WTC11 (cell line): Measurements from ENCODE around the gene BPGM. TPM values are rescaled to one million over a fixed set of nuclear protein-coding genes. Genes with fewer than 3 reads are reported as not detected.

Source experiments
- ATAC-seq: fragments of 200-7000 bp; cut with Tn5 transposase; 2 replicates; pipeline ENCODE4 v1.10.0; 2021; ENCODE audit warnings: mild to moderate bottlenecking, moderate library complexity
- CTCF ChIA-PET: fragments of 300-600 bp; sonication (Branson Sonifier 250); formaldehyde crosslinking; loops from one replicate; lab custom pipeline; 2021; ENCODE audit warnings: antibody characterized with exemption; lab: Charles Lee
- POLR2A ChIA-PET: fragments of 350-600 bp; sonication (Branson Sonifier 250); formaldehyde crosslinking; loops from one replicate; lab custom pipeline; 2021; ENCODE audit warnings: antibody characterized with exemption; lab: Charles Lee
- DNase-seq: peaks from one replicate; pipeline ENCODE4 v3.0.0; 2021; ENCODE audit warnings: low spot score
- H3K27ac Mint-ChIP-seq: 2 replicates; pipeline ENCODE4 v1.8.0; 2021; ENCODE audit warnings: mixed read lengths
- H3K27me3 Mint-ChIP-seq: 2 replicates; pipeline ENCODE4 v1.8.0; 2021; ENCODE audit warnings: low read depth, mild to moderate bottlenecking, moderate library complexity, mixed read lengths
- H3K36me3 Mint-ChIP-seq: 2 replicates; pipeline ENCODE4 v1.8.0; 2021; ENCODE audit warnings: mixed read lengths
- H3K4me1 Mint-ChIP-seq: 2 replicates; pipeline ENCODE4 v1.8.0; 2022; ENCODE audit warnings: mixed read lengths
- H3K4me3 Mint-ChIP-seq: 2 replicates; pipeline ENCODE4 v1.8.0; 2021; ENCODE audit warnings: mild to moderate bottlenecking, moderate library complexity, mixed read lengths
- H3K9me3 Mint-ChIP-seq: 2 replicates; pipeline ENCODE4 v1.8.0; 2021; ENCODE audit warnings: mixed read lengths
- CBFB ChIP-seq: sonication (generic); formaldehyde crosslinking; IDR thresholded peaks from 2 replicates; pipeline ENCODE4 v1.8.1; 2022; ENCODE audit warnings: mild to moderate bottlenecking, low read depth, missing genetic modification reagents
- ELF4 ChIP-seq: sonication (generic); formaldehyde crosslinking; IDR thresholded peaks from 2 replicates; pipeline ENCODE4 v1.8.1; 2022; ENCODE audit warnings: low read depth, mild to moderate bottlenecking, moderate library complexity, missing genetic modification reagents
- ETV6 ChIP-seq: sonication (generic); formaldehyde crosslinking; IDR thresholded peaks from 2 replicates; pipeline ENCODE4 v1.8.1; 2022; ENCODE audit warnings: mild to moderate bottlenecking, missing genetic modification reagents
- IRF2 ChIP-seq: sonication (generic); formaldehyde crosslinking; IDR thresholded peaks from 2 replicates; pipeline ENCODE4 v1.8.0; 2022; ENCODE audit warnings: low read depth, missing genetic modification reagents, borderline replicate concordance
- MXD4 ChIP-seq: fragments of 250-450 bp; sonication (Bioruptor Pico); IDR thresholded peaks from 2 replicates; pipeline ENCODE4 v1.8.0; 2021; ENCODE audit warnings: mild to moderate bottlenecking, moderate library complexity, borderline replicate concordance
- SMAD3 ChIP-seq: sonication (generic); formaldehyde crosslinking; IDR thresholded peaks from 2 replicates; pipeline ENCODE4 v1.8.0; 2022; ENCODE audit warnings: missing genetic modification reagents, mild to moderate bottlenecking, borderline replicate concordance
- SP1 ChIP-seq: sonication (generic); formaldehyde crosslinking; conservative IDR thresholded peaks from 2 replicates; pipeline ENCODE4 v1.8.1; 2022; ENCODE audit warnings: missing genetic modification reagents
- TEAD1 ChIP-seq: sonication (generic); formaldehyde crosslinking; IDR thresholded peaks from 2 replicates; pipeline ENCODE4 v1.8.0; 2022; ENCODE audit warnings: mild to moderate bottlenecking, missing genetic modification reagents
- TP53 ChIP-seq: sonication (generic); formaldehyde crosslinking; IDR thresholded peaks from 2 replicates; pipeline ENCODE4 v1.8.1; 2023; ENCODE audit warnings: mild to moderate bottlenecking, missing genetic modification reagents
- ZBTB21 ChIP-seq: sonication (generic); formaldehyde crosslinking; IDR thresholded peaks from 2 replicates; pipeline ENCODE4 v1.8.1; 2023; ENCODE audit warnings: mild to moderate bottlenecking, missing genetic modification reagents, borderline replicate concordance
- ZNF138 ChIP-seq: sonication (generic); formaldehyde crosslinking; conservative IDR thresholded peaks from 2 replicates; pipeline ENCODE4 v1.8.1; 2022; ENCODE audit warnings: mild to moderate bottlenecking, moderate library complexity, missing genetic modification reagents
- ZNF317 ChIP-seq: sonication (generic); formaldehyde crosslinking; IDR thresholded peaks from 2 replicates; pipeline ENCODE4 v1.8.1; 2023; ENCODE audit warnings: low read depth, mild to moderate bottlenecking, moderate library complexity, missing genetic modification reagents, borderline replicate concordance
- ZNF416 ChIP-seq: fragments of 250-450 bp; sonication (Bioruptor Pico); IDR thresholded peaks from 2 replicates; pipeline ENCODE4 v1.9.0; 2021; ENCODE audit warnings: mild to moderate bottlenecking, inconsistent platforms
- ZNF423 ChIP-seq: fragments of 250-450 bp; sonication (Bioruptor Pico); IDR thresholded peaks from 2 replicates; pipeline ENCODE4 v2.1.2; 2022; ENCODE audit warnings: mild to moderate bottlenecking, moderate library complexity
- total RNA-seq: library from RNA; stranded (reverse); gene quantifications from 3 replicates; pipeline ENCODE4 v1.2.3, GENCODE V29; 2021
- TF ChIP-seq, protein P1 (sequence below): sonication (generic); formaldehyde crosslinking; IDR thresholded peaks from 2 replicates; pipeline ENCODE4 v1.8.1; 2022; ENCODE audit warnings: mild to moderate bottlenecking, missing genetic modification reagents, moderate library complexity, borderline replicate concordance
- TF ChIP-seq, protein P2 (sequence below): sonication (generic); formaldehyde crosslinking; IDR thresholded peaks from 2 replicates; pipeline ENCODE4 v1.8.1; 2023; ENCODE audit warnings: mild to moderate bottlenecking, moderate library complexity, missing genetic modification reagents
- TF ChIP-seq, protein P3 (sequence below): sonication (generic); formaldehyde crosslinking; IDR thresholded peaks from 2 replicates; pipeline ENCODE4 v1.8.0; 2022; ENCODE audit warnings: mild to moderate bottlenecking, missing genetic modification reagents
- TF ChIP-seq, protein P4 (sequence below): fragments of 250-450 bp; sonication (Bioruptor Pico); IDR thresholded peaks from 2 replicates; pipeline ENCODE4 v1.9.0; 2021; ENCODE audit warnings: mild to moderate bottlenecking
- TF ChIP-seq, protein P5 (sequence below): fragments of 200-600 bp; IDR thresholded peaks from 2 replicates; pipeline ENCODE4 v1.8.0; 2022; ENCODE audit warnings: antibody characterized with exemption
- TF ChIP-seq, protein P6 (sequence below): sonication (generic); formaldehyde crosslinking; IDR thresholded peaks from 2 replicates; pipeline ENCODE4 v1.8.1; 2022; ENCODE audit warnings: mild to moderate bottlenecking, moderate library complexity, missing genetic modification reagents
- TF ChIP-seq, protein P7 (sequence below): sonication (generic); formaldehyde crosslinking; IDR thresholded peaks from 2 replicates; pipeline ENCODE4 v1.8.0; 2022; ENCODE audit warnings: mild to moderate bottlenecking, missing genetic modification reagents

Gene BPGM
- total RNA-seq, 1 experiment from 2014 or later = 14.6 TPM

DNA sequence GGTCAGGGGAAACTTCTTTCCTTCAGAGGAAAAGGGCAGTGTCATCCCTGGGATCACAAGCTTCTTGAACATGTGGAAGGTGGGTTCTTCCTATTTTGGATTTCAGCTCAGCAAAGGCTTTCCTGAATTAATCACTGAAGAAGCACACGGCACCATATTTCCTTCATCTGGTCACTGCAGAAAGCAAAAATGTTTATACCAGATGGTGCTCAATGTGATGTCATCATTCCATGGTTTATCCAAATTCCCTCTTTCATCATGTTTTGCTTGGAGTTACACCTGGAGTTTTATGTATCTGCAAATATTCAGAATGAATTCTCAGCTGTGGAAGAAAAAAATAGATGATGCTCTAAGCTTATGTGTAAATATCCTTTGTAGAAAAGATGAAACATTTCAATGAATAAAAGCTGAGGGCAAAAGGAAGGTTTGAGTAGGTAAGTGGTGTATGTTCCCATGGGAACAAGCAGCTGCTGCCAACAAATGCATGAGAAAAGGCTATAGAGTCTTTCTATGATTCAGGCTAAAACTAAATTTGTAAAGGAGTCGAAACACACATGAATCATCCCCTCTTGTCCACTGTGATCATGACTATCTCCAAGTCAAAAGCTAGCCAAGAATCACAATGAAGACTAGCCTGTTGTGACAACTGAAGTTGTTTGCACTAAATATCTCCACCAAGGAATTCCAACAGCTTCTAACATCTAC is 26.9 kb upstream of the BPGM start:
- no peaks in the 10 kb centered on the region for H3K9me3 Mint-ChIP-seq
- no peaks in the 10 kb centered on the region for H3K36me3 Mint-ChIP-seq
- no peak overlapping the region for H3K4me3 Mint-ChIP-seq
- DNase-seq (no peak), ATAC-seq (no peak)
- CTCF ChIA-PET = interaction anchor here (1.0 kb wide), 1 partner anchor 188 kb away, joined by 3 read pairs; no protein-coding TSS in a partner anchor
- POLR2A ChIA-PET = no interaction called here
- H3K27ac Mint-ChIP-seq = no peak overlapping the region
- TF ChIP-seq, protein P1, sequence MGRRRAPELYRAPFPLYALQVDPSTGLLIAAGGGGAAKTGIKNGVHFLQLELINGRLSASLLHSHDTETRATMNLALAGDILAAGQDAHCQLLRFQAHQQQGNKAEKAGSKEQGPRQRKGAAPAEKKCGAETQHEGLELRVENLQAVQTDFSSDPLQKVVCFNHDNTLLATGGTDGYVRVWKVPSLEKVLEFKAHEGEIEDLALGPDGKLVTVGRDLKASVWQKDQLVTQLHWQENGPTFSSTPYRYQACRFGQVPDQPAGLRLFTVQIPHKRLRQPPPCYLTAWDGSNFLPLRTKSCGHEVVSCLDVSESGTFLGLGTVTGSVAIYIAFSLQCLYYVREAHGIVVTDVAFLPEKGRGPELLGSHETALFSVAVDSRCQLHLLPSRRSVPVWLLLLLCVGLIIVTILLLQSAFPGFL = no peak
- TF ChIP-seq TEAD1 (CRISPR knock-in tag) (no peak), ZNF317 (no peak), ELF4 (CRISPR knock-in tag) (no peak), TP53 (CRISPR knock-in tag) (no peak)
- TF ChIP-seq, protein P2, sequence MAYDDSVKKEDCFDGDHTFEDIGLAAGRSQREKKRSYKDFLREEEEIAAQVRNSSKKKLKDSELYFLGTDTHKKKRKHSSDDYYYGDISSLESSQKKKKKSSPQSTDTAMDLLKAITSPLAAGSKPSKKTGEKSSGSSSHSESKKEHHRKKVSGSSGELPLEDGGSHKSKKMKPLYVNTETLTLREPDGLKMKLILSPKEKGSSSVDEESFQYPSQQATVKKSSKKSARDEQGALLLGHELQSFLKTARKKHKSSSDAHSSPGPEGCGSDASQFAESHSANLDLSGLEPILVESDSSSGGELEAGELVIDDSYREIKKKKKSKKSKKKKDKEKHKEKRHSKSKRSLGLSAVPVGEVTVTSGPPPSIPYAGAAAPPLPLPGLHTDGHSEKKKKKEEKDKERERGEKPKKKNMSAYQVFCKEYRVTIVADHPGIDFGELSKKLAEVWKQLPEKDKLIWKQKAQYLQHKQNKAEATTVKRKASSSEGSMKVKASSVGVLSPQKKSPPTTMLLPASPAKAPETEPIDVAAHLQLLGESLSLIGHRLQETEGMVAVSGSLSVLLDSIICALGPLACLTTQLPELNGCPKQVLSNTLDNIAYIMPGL (CRISPR knock-in tag) = no peak
- TF ChIP-seq, protein P3, sequence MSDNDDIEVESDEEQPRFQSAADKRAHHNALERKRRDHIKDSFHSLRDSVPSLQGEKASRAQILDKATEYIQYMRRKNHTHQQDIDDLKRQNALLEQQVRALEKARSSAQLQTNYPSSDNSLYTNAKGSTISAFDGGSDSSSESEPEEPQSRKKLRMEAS = no peak
- peaks cover 7% of the 10 kb centered on the region for H3K27me3 Mint-ChIP-seq
- H3K4me1 Mint-ChIP-seq = peaks cover 6% of the 10 kb centered on the region; the same call in 1 of the 2 replicates

DNA sequence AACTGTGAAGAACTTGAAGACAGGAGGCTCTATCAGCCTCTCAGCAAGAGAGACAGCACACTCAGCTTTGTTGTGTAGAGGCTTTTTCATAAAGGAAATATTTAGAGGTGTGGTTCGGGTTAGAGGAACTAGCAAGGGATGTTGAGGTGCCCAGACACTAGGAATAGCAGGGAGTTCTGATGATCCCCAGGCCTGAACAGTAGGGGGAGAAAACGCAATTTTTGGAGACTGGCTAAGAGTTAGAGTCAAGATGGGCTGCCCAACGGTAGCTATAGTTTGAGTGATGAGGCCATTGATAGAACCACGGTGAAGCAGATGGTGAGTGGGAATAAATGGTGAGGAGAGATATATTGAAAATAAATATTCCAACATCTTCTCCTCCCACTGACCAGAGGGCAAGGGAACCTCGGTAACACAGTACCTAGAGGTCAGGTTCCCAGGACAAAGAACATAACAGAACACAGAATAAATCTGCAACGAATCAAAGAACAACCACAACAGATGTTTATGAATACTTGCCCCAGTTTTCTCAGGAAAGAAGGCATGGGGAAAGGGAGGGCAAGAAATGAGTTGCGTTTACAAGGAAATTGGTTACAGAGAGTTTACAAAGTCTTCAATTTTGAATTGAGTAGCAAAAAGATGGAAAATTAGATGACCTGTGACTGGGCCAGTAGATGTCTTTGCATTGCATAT is 24.2 kb upstream of the BPGM start:
- H3K4me3 Mint-ChIP-seq = no peak overlapping the region
- ATAC-seq = peak; percentile 61
- ChIA-PET POLR2A (no interaction called here), CTCF (interaction anchor here (4.4 kb wide), 1 partner anchor 11 kb away, joined by 17 read pairs; no protein-coding TSS in a partner anchor)
- DNase-seq = no peak
- H3K36me3 Mint-ChIP-seq = no peaks in the 10 kb centered on the region
- H3K9me3 Mint-ChIP-seq = no peaks in the 10 kb centered on the region
- TF ChIP-seq ETV6 (CRISPR knock-in tag) (no peak), ZNF138 (no peak), MXD4 (CRISPR knock-in tag) (no peak)
- TF ChIP-seq, protein P4, sequence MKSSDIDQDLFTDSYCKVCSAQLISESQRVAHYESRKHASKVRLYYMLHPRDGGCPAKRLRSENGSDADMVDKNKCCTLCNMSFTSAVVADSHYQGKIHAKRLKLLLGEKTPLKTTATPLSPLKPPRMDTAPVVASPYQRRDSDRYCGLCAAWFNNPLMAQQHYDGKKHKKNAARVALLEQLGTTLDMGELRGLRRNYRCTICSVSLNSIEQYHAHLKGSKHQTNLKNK (CRISPR knock-in tag) = no peak
- H3K27me3 Mint-ChIP-seq = peaks cover 2% of the 10 kb centered on the region
- H3K27ac Mint-ChIP-seq = no peak overlapping the region
- peaks cover 6% of the 10 kb centered on the region; the same call in 1 of the 2 replicates for H3K4me1 Mint-ChIP-seq

DNA sequence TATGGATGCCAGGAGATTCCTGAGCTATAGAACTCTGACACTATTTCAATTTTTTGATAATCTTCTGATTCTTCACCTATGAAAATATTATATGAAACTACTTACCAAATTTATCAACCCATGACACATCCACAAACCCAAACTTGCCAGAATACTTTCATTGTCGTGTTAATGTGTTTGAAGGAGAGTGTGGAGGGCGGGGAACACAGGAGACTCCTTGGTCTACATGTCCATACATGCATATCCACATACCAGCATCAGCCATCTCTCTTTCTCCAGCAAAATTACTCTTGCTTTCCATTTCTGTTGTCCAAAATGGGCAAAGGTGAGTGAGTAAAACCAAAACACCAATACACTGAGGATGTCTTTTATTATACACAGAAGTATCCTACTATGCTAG is 23.5 kb upstream of the BPGM start:
- ChIA-PET CTCF (interaction anchor here (4.4 kb wide), 1 partner anchor 10 kb away, joined by 17 read pairs; no protein-coding TSS in a partner anchor), POLR2A (no interaction called here)
- H3K27ac Mint-ChIP-seq = no peak overlapping the region
- H3K4me1 Mint-ChIP-seq = peaks cover 6% of the 10 kb centered on the region; the same call in 1 of the 2 replicates
- ATAC-seq (no peak), DNase-seq (no peak)
- H3K9me3 Mint-ChIP-seq = no peaks in the 10 kb centered on the region
- H3K4me3 Mint-ChIP-seq = no peak overlapping the region
- no peaks in the 10 kb centered on the region for H3K36me3 Mint-ChIP-seq
- TF ChIP-seq, protein P5, sequence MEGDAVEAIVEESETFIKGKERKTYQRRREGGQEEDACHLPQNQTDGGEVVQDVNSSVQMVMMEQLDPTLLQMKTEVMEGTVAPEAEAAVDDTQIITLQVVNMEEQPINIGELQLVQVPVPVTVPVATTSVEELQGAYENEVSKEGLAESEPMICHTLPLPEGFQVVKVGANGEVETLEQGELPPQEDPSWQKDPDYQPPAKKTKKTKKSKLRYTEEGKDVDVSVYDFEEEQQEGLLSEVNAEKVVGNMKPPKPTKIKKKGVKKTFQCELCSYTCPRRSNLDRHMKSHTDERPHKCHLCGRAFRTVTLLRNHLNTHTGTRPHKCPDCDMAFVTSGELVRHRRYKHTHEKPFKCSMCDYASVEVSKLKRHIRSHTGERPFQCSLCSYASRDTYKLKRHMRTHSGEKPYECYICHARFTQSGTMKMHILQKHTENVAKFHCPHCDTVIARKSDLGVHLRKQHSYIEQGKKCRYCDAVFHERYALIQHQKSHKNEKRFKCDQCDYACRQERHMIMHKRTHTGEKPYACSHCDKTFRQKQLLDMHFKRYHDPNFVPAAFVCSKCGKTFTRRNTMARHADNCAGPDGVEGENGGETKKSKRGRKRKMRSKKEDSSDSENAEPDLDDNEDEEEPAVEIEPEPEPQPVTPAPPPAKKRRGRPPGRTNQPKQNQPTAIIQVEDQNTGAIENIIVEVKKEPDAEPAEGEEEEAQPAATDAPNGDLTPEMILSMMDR = no peak
- TF ChIP-seq, protein P6, sequence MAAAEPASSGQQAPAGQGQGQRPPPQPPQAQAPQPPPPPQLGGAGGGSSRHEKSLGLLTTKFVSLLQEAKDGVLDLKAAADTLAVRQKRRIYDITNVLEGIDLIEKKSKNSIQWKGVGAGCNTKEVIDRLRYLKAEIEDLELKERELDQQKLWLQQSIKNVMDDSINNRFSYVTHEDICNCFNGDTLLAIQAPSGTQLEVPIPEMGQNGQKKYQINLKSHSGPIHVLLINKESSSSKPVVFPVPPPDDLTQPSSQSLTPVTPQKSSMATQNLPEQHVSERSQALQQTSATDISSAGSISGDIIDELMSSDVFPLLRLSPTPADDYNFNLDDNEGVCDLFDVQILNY (CRISPR knock-in tag) = no peak
- no peak for TF ChIP-seq CBFB (CRISPR knock-in tag)
- TF ChIP-seq SMAD3 (CRISPR knock-in tag) = no peak
- TF ChIP-seq IRF2 (CRISPR knock-in tag) = no peak
- no peak for TF ChIP-seq ZBTB21 (CRISPR knock-in tag)
- no peak for TF ChIP-seq ETV6 (CRISPR knock-in tag)
- no peak for TF ChIP-seq ELF4 (CRISPR knock-in tag)
- no peak for TF ChIP-seq ZNF423
- TF ChIP-seq, protein P7, sequence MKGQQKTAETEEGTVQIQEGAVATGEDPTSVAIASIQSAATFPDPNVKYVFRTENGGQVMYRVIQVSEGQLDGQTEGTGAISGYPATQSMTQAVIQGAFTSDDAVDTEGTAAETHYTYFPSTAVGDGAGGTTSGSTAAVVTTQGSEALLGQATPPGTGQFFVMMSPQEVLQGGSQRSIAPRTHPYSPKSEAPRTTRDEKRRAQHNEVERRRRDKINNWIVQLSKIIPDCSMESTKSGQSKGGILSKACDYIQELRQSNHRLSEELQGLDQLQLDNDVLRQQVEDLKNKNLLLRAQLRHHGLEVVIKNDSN (CRISPR knock-in tag) = no peak
- no peak for TF ChIP-seq ZNF416 (CRISPR knock-in tag)
- TF ChIP-seq SP1 (CRISPR knock-in tag) = no peak
- H3K27me3 Mint-ChIP-seq = peaks cover 6% of the 10 kb centered on the region
